CD4-positive, alpha-beta T cell (primary cell): ENCODE measurements around the gene FXYD6. TPM values are rescaled to one million over a fixed set of nuclear protein-coding genes. Genes with fewer than 3 reads are reported as not detected.
"Not testable (repeated sequence)": the region's sequence is repeated elsewhere in the genome, so short reads cannot be mapped to it uniquely, and the experiment has no call there.

Source experiments
- ATAC-seq: fragments of 200-7000 bp; cut with Tn5 transposase; one replicate; pipeline ENCODE4 v1.10.0; 2022; ENCODE audit warnings: mild to moderate bottlenecking; ENCODE audit not compliant: poor library complexity
- CTCF ChIA-PET: fragments of 350-600 bp; sonication (Branson Sonifier 250); formaldehyde crosslinking; loops from one replicate; lab custom pipeline; 2021; ENCODE audit warnings: antibody characterized with exemption, inconsistent platforms; lab: Charles Lee
- POLR2A ChIA-PET: fragments of 350-600 bp; sonication (Branson Sonifier 250); formaldehyde crosslinking; loops from one replicate; lab custom pipeline; 2021; ENCODE audit warnings: antibody characterized with exemption, inconsistent platforms; lab: Charles Lee
- DNase-seq, 14 experiments: peaks; one replicate each; pipeline ENCODE4 v3.0.0-alpha.2; 2013 to 2020; ENCODE audit warnings: mixed read lengths in 2 of 14
- H3K27ac ChIP-seq, 2 donors: one replicate each; pipeline versions ENCODE4 v1.5.1 to v1.7.0; 2013; ENCODE audit warnings: low read length in 2 of 2, low read depth in 1 of 2, mild to moderate bottlenecking in 1 of 2
- H3K27me3 ChIP-seq, 2 experiments: 1 replicate in 1 of 2; 2 replicates in 1 of 2; pipeline versions ENCODE4 v1.6.1 to v1.7.0; 2013; ENCODE audit warnings: low read length in 2 of 2, control low read depth in 1 of 2, mild to moderate bottlenecking in 1 of 2, moderate library complexity in 1 of 2; ENCODE audit not compliant: insufficient read depth in 2 of 2, control insufficient read depth in 1 of 2
- H3K36me3 ChIP-seq: one replicate; pipeline ENCODE4 v1.6.1; 2013; ENCODE audit warnings: low read length, control low read depth; ENCODE audit not compliant: insufficient read depth
- H3K4me1 ChIP-seq: one replicate; pipeline ENCODE4 v1.6.1; 2013; ENCODE audit warnings: low read length, control low read depth; ENCODE audit not compliant: insufficient read depth
- H3K4me3 ChIP-seq: one replicate; pipeline ENCODE4 v1.5.1; 2013; ENCODE audit warnings: mild to moderate bottlenecking, low read length, moderate library complexity
- H3K9me3 ChIP-seq, 2 experiments: 1 replicate in 1 of 2; 2 replicates in 1 of 2; pipeline versions ENCODE4 v1.6.1 to v1.7.0; 2013; ENCODE audit warnings: low read length in 2 of 2, mild to moderate bottlenecking in 2 of 2, control low read depth in 1 of 2, moderate library complexity in 1 of 2; ENCODE audit not compliant: control insufficient read depth in 1 of 2, insufficient read depth in 1 of 2
- H3K27ac Mint-ChIP-seq: one replicate; pipeline ENCODE4 v1.8.0; 2020; ENCODE audit warnings: mixed read lengths
- H3K27me3 Mint-ChIP-seq: one replicate; pipeline ENCODE4 v1.8.0; 2021; ENCODE audit warnings: mixed read lengths
- H3K36me3 Mint-ChIP-seq: one replicate; pipeline ENCODE4 v1.8.0; 2021; ENCODE audit warnings: low read depth, mixed read lengths
- H3K4me1 Mint-ChIP-seq: one replicate; pipeline ENCODE4 v1.8.0; 2021; ENCODE audit warnings: low read depth, mixed read lengths
- H3K4me3 Mint-ChIP-seq: one replicate; pipeline ENCODE4 v1.8.0; 2020; ENCODE audit warnings: mild to moderate bottlenecking, mixed read lengths
- H3K9me3 Mint-ChIP-seq: one replicate; pipeline ENCODE4 v1.8.0; 2020; ENCODE audit warnings: mixed read lengths
- CTCF ChIP-seq: fragments of 200-600 bp; IDR thresholded peaks from one replicate; pipeline ENCODE4 v1.8.0; 2022; ENCODE audit warnings: antibody characterized with exemption, mild to moderate bottlenecking
- intact Hi-C, 2 experiments: fragments of 100-400 bp; cut with DNase I in 1 of 2; cut with micrococcal nuclease in 1 of 2; formaldehyde crosslinking; loops; one replicate each; pipeline versions ENCODE4 v1.15.1 to v1.9.0; 2023 to 2025; cut with DNase I, micrococcal nuclease
- total RNA-seq, 174 experiments: library from RNA in 2 of 174; stranded (reverse) in 2 of 174; gene quantifications; one replicate each; pipeline ENCODE4 v1.2.3 and lab custom pipeline; 2021 to 2026

The FXYD6 gene
- total RNA-seq, 2 experiments from 2014 or later: not detected

- intact Hi-C loops: loop anchor here in 1 of 2 experiments (2.0 to 10.0 kb wide), 3 partner anchors 172 to 391 kb away; partner anchors contain the start of gene IL10RA
- ChIA-PET CTCF (interaction anchor here (0.7 to 4.4 kb wide), 7 partner anchors 8 to 238 kb away, joined by 3 to 98 read pairs (median 5); no protein-coding TSS in a partner anchor), POLR2A (interaction anchor here (0.6 to 2.3 kb wide), 10 partner anchors 8 to 361 kb away, joined by 3 to 21 read pairs (median 4); partner anchors contain the start of gene SCN2B)
- H3K4me3 ChIP-seq: peak overlapping the region; percentile 1
- H3K9me3 ChIP-seq: no peaks in the 10 kb centered on the region
- H3K9me3 Mint-ChIP-seq: no peaks in the 10 kb centered on the region
- peak overlapping the region; percentile 74 to 87 for H3K27ac ChIP-seq
- peak; percentile 84 for ATAC-seq
- H3K4me1 Mint-ChIP-seq: peaks cover 42% of the 10 kb centered on the region
- H3K27me3 Mint-ChIP-seq: no peaks in the 10 kb centered on the region
- peak; percentile 38 to 94 (median 57) for DNase-seq
- H3K27ac Mint-ChIP-seq: peak overlapping the region; percentile 87
- H3K36me3 ChIP-seq: no peaks in the 10 kb centered on the region
- H3K27me3 ChIP-seq: no peaks in the 10 kb centered on the region
- no peak for TF ChIP-seq CTCF
- H3K4me3 Mint-ChIP-seq: peak overlapping the region; percentile 77
- no peaks in the 10 kb centered on the region for H3K36me3 Mint-ChIP-seq
- peaks cover 56% of the 10 kb centered on the region for H3K4me1 ChIP-seq
These were observed 61.1 kb downstream of the FXYD6 start for GRCh38 chr11:117815262-117815803.

DNA sequence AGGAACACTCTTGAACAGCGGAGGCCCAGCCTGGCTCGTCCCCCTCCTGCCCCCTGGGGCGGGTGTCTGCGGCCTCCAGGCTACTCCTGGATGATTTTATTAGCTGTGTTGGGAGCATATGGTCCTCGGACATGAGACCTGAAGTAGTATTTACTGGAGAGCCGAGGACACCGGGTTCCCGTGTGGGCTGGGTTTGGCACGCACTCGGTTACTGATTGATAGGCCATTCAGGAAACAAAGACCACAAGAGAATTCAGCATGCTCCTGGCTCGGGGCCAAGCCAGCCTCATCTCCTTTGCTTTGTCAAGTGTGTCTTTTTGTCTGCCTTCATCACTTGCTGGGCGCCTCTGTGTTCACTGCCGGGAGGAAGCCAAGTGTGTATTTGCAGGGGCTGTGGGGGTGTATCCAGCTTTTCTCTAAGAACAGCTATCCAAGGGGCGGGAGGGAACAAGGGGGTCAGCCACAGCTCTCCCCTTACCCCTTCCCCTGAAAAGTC is 61.6 kb downstream of the FXYD6 start:
- ChIA-PET POLR2A (interaction anchor here (0.6 to 2.3 kb wide), 10 partner anchors 9 to 236 kb away, joined by 3 to 21 read pairs (median 4); no protein-coding TSS in a partner anchor), CTCF (interaction anchor here (0.7 to 4.4 kb wide), 7 partner anchors 8 to 238 kb away, joined by 3 to 98 read pairs (median 5); no protein-coding TSS in a partner anchor)
- H3K9me3 Mint-ChIP-seq: no peaks in the 10 kb centered on the region
- peak; percentile 60 for ATAC-seq
- peak overlapping the region; percentile 74 to 87 for H3K27ac ChIP-seq
- DNase-seq: peak; percentile 74 to 94 (median 82)
- no peaks in the 10 kb centered on the region for H3K9me3 ChIP-seq
- peaks cover 45% of the 10 kb centered on the region for H3K4me1 Mint-ChIP-seq
- peak overlapping the region; percentile 87 for H3K27ac Mint-ChIP-seq
- no peaks in the 10 kb centered on the region for H3K36me3 ChIP-seq
- H3K27me3 Mint-ChIP-seq: no peaks in the 10 kb centered on the region
- H3K4me1 ChIP-seq: peaks cover 56% of the 10 kb centered on the region
- H3K4me3 Mint-ChIP-seq: peak overlapping the region; percentile 77
- H3K27me3 ChIP-seq: no peaks in the 10 kb centered on the region
- peak overlapping the region; percentile 1 for H3K4me3 ChIP-seq
- TF ChIP-seq CTCF: no peak
- intact Hi-C loops: loop anchor here in 1 of 2 experiments (2.0 to 10.0 kb wide), 3 partner anchors 172 to 390 kb away; partner anchors contain the start of gene IL10RA
- no peaks in the 10 kb centered on the region for H3K36me3 Mint-ChIP-seq

GRCh38 chr11:117814204-117814765 is 62.2 kb downstream of the FXYD6 start:
- DNase-seq: no peak
- intact Hi-C loops: loop anchor here in 1 of 2 experiments (2.0 to 10.0 kb wide), 2 partner anchors 237 to 389 kb away; no protein-coding TSS in a partner anchor
- no peaks in the 10 kb centered on the region for H3K9me3 ChIP-seq
- Mint-ChIP-seq H3K36me3 (no peaks in the 10 kb centered on the region), H3K4me1 (peaks cover 50% of the 10 kb centered on the region), H3K27me3 (no peaks in the 10 kb centered on the region), H3K4me3 (no peak overlapping the region), H3K9me3 (no peaks in the 10 kb centered on the region), H3K27ac (peak overlapping the region; percentile 87)
- no peak for ATAC-seq
- CTCF ChIA-PET: interaction anchor here (2.9 to 4.2 kb wide), 2 partner anchors 30 to 239 kb away, joined by 12 to 14 read pairs; no protein-coding TSS in a partner anchor
- H3K27ac ChIP-seq: peak overlapping the region in 1 of 2 donors; percentile 87
- POLR2A ChIA-PET: interaction anchor here (0.7 to 2.3 kb wide), 3 partner anchors 13 to 180 kb away, joined by 3 to 21 read pairs (median 4); no protein-coding TSS in a partner anchor
- no peak for TF ChIP-seq CTCF
- H3K36me3 ChIP-seq: no peaks in the 10 kb centered on the region
- H3K27me3 ChIP-seq: no peaks in the 10 kb centered on the region
- peaks cover 57% of the 10 kb centered on the region for H3K4me1 ChIP-seq
- no peak overlapping the region for H3K4me3 ChIP-seq

GRCh38 chr11:117810056-117810451 is 66.4 kb downstream of the FXYD6 start:
- not testable (repeated sequence) for H3K4me3 ChIP-seq, DNase-seq, H3K27me3 Mint-ChIP-seq, H3K9me3 Mint-ChIP-seq, H3K9me3 ChIP-seq, H3K27me3 ChIP-seq, ATAC-seq, H3K36me3 Mint-ChIP-seq, H3K27ac ChIP-seq, H3K4me3 Mint-ChIP-seq, H3K27ac Mint-ChIP-seq, H3K36me3 ChIP-seq
- intact Hi-C loops: loop anchor here in 1 of 2 experiments (10.0 kb wide), 1 partner anchor 385 kb away; no protein-coding TSS in a partner anchor
- H3K4me1 ChIP-seq: peaks cover 32% of the 10 kb centered on the region
- POLR2A ChIA-PET: interaction anchor here (1.0 kb wide), 1 partner anchor 243 kb away, joined by 3 read pairs; no protein-coding TSS in a partner anchor
- H3K4me1 Mint-ChIP-seq: peaks cover 30% of the 10 kb centered on the region
- CTCF ChIA-PET: interaction anchor here (0.9 to 6.5 kb wide), 3 partner anchors 7 to 361 kb away, joined by 4 to 98 read pairs (median 40); no protein-coding TSS in a partner anchor
